NCI-H128 (cell line): Measurements from ENCODE around the gene GPR12.
"Not testable (repeated sequence)": the region's sequence is repeated elsewhere in the genome, so short reads cannot be mapped to it uniquely, and the experiment has no call there.

ENCODE experiments used
- DNase-seq: peaks from one replicate; lab custom pipeline; 2025; ENCODE audit not compliant: unreplicated experiment; lab: John Stamatoyannopoulos, UW

Gene GPR12

DNA sequence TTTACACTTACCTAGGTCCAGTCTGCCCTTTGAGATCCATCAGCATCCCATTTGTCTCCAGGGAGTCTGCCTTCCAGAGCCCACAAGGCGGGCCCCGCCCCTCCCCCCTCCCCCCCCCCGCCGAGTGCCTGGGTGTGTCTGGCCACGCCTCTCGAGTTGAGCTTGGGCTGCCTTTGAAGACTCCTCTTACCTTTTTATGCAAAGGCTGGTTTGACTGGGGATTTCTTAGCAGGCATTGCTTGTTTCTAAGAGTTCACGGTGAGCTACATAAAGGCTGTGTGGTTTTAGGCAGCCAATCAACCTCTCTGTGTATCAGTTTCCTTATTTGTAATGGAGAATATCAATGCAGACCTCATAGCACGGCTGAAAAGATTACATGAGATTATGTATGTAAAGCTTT lies 11.3 kb downstream of the GPR12 start:
- no peak for DNase-seq

DNA sequence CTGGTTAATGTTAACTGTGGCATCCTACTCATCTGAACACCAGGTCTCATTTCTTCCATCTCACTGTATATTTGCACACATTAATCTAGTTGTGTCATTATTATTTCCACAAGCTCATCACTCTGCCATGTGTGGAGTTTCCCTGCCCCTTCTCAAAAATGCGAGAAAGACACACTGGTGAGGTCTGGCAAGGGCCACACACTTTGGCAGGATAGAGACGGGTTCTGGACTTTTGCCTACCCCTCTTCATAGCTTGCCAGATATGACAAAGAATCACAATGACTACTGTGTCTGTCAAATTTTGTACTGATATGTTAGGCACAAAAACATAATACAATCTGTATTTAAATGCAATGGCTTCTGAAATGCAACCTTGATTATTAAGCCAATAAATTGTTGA lies 12.9 kb downstream of the GPR12 start:
- DNase-seq = no peak

DNA sequence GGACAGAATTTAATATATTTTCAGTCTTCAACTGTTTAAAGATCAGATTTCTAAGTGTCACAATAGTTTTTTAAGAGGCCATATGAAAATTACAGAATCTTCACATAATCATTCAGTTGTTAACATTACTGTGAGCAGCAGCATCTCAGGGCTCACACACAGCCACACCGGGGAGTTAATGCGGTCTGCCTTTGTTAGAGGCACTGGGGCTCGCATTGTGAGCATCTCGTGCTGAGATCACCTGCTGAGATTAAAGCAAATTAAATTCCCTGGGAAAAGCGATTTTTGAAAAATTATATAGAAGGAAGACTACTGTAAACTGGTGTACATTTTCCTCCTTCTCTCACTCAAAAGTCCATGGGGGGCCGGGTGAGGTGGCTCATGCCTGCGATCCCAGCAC lies 16.6 kb downstream of the GPR12 start:
- no peak for DNase-seq

DNA sequence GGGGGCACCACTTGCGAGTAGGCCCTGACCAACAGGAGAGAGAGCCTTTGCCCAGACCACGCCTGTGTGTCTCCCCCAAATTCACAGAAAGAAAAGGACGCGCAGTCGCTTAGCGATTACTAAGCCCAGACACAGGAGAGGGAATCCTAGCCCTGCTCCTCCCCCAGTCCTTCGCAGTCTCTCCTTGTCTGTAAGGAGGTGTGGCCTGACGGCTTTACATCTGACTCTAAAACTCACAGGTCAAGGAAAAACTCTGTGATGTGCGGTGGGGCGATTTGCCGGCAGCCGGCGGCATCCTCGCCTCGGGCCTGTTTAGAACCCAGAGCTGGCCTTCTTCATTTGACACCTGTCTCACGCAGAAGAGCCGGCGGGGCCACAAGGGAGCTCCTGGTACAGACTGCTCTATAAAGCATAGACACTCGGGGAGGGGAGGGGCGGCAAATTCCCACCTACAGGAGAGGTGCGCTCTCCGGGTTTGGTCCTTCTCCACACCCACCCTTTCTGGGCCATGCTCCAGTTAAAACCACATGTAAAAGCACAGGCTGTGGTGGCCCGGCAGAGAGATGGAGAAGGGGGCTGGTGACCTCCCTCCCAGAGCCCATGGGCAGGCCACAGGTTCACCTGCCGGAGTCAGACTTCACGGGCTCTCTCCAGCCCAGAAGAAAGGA lies 17.8 kb downstream of the GPR12 start:
- DNase-seq = no peak

DNA sequence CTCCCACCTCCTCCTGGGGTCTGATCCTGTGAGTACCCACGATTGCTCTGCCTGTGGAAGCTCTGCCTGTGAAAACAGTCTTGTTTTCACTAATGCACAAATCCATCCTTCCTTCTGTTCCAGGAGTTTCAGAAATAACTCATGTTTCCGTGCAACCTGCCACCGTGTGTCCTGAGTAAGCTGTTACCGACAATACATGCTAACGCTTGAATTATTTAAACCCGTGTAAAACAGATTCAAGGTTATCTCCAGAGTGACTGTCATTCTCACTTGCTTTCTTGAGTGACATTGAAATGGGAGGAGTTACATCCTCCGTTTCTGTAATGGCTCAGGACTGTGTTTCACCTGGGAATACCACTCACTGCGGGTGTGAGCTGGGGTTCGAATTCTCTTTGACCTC lies 24.9 kb downstream of the GPR12 start:
- no peak for DNase-seq

DNA sequence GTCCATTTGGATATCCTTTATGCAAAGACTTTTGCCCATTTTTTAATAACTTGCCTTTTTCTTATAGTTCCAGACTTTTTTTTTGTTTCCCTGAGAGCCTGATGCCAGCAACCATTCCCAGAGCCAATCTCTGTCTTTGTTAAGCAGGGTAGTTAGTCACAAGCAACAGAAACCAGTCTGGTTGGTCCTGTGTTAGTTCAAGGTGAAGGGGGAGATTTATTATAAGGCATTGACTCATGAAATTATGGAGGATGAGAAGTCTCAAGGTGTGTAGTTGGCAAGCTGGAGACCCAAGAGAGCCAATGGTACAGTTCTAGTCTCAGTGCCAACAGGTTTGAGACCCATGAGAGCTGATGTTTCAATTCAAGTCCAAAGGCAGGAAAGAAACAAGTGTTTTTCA lies 33.0 kb downstream of the GPR12 start:
- no peak for DNase-seq

DNA sequence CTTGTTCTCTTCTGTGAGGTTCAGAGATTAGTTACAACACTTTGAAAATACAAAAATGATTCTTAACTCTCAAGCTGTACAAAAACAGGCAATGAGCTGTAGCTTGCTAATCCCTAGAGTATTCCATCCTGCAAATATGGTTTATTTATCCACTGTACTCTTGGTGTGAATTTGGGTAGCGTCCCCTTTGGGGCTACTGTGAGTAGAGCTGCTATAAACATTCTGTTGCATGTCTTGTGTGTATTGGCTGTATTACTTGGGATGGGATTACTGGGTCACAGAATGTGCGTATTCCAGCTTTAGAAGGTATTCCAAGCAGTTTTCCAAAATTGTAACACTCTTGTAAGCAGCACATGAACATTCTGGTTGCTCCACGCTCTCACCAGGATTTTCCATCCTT lies 33.5 kb downstream of the GPR12 start:
- no peak for DNase-seq

DNA sequence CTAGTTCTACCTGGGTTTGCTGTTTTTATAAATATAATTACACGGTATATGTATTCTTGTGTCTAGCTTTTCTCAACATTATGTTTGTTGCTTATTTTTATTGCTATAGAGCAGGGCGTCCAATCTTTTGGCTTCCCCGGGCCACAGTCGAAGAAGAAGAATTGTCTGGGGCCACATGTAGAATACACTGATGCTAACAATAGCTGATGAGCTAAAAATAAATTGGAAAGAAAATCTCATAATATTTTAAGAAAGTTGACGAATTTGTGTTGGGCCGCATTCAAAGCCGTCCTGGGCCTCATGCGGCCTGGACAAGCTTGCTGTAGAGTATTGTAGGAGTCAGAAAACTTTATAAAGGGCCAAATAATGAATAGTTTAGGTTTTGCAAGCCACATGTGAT lies 33.9 kb downstream of the GPR12 start:
- DNase-seq = no peak

DNA sequence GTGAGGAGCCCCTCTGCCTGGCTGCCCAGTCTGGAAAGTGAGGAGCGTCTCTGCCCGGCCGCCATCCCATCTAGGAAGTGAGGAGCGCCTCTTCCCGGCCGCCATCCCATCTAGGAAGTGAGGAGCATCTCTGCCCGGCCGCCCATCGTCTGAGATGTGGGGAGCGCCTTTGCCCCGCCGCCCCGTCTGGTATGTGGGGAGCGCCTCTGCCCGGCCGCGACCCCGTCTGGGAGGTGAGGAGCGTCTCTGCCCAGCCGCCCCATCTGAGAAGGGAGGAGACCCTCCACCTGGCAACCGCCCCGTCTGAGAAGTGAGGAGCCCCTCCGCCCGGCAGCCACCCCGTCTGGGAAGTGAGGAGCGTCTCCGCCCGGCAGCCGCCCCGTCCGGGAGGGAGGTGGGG lies 37.0 kb downstream of the GPR12 start:
- DNase-seq = not testable (repeated sequence)

DNA sequence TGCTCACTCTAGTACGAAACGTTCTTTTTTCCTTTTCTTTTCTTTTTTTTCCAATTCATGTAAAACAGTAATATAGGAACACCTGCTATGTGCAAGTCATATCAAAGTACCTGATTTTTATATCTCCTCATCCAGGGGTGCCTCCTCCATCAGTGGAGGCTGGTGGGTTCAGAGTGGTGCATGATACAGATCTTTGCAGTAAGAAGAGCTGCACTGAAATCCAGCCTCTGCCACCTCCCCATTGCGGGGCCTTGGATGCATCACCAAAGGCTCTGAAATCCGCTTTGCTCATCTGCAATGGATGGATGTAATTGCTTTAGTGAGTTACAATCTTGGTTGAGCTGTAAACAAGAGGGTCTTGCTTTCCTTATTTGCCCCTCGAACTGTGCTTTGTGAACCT lies 38.3 kb downstream of the GPR12 start:
- DNase-seq = no peak

DNA sequence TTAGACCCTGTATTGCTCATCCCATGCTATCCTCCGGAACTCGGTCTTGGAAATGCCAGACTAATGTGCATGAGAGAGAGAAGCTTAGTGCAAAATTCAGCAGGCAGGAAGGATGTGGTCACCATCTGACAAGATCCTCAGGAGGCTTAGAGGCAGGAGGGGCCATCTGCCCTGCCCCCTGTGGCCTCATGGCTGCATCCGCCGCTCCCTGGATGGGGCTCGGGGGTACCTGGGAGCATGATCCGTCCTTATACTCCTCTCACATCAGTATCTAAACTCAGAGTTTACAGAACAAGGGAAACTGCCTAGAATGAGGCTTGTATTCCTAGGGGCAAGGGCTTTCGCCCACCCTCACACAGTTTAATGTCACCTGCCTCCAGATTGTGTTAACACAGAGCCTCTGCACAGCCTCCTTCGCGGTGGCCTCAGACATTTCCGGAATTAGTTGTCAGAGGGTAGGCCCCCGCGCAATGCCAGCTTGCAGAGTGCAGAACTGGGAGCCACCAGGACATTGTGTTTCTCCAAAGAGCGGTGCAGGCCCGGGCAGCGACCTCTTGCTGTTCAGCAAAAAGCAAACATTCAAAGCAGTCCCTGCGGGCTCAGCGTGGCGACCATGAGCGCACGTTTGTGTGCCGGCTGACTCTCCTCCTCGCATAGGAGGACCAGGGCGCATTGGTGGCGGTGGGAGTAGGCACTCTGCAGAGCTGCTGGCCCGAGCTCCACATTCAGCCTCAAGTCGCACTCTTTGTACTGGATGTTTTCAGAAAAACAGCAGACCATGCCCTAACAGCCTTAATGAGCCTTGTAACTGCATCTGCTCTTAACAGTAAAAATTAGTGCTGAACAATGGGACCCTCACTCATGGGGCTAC lies 39.1 kb downstream of the GPR12 start:
- no peak for DNase-seq

DNA sequence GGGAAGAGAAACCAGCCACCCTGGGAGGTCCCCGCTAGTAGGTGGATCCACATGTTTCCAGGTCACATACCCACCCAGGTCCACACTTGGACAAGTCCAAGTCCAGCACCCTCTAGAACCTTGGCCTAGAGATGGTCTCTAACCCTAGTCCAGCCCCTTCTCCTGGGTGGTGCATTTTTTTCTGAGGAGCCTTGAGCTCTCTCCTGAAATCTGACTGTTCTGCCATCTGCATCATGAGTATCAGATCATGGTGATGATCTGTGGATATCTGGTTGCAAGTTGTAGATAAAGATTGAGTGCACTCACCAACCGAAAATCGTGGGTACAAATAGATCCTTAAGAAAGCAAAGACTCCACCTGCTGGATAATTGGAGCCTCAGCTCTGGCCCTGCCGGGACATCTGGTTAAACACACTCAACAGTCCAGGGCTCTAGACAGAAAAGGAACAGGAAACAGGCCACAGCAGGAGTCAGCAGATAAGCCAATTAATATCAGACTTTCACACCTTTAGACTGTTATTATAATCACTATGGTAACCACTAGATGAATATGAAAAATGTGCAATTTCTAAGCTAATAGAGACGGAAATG lies 41.1 kb downstream of the GPR12 start:
- DNase-seq = no peak

DNA sequence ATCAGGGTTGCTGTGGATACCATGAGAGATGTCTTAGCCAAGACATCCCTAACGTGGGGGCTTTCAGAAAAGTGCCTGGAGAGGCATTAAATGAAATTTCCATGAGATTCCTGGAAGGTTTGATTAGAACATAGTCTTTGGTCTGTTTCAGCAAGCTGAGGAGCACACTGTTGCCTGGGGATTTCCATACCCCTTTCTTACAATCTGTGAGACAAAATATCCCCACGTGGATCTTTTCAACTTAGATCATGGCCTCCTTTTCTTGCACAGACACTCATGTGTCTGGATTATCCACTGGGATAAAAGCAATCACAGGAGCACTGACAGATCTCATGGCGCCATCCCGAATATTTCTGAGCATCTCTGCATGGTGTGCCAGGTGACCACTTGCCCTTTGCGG lies 41.7 kb downstream of the GPR12 start:
- no peak for DNase-seq

DNA sequence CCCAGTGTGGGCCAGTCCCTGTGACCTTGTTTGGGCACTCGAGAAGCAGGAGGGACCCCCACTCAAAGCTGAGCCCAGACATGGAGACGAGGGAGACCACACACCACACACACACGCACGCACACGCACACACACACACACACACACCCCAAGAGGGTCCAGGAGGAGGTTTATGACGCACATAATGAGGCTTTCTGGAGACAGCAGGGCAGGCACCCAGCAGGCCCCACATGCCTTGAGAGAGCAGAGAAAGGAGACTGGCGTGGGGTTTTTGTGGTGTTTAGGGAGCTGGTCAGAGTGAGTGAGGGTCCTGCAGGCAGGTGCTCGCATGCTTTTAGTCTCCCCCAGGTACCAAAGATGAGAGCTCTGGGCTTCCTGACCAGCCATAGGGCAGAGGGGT lies 42.4 kb downstream of the GPR12 start:
- no peak for DNase-seq

DNA sequence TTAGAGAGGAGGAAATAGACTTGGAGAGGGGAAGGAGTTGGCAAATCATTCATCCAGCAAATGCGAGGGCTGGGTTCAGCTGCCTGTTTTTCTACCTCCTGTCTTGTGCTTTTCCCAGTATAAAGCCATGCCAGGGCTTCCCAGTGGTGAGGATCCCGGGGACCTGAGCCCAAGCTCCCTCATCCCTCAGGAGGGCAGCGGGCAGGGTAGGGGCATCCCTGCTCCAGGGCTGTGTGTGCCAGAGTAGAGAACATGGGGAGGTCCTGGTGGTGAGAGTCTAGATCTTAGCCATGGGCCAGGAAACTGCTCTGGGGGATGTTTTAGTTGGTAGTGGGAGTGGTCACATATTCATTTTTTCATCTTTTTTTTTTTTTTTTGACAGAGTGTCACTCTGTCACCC lies 43.6 kb downstream of the GPR12 start:
- no peak for DNase-seq

DNA sequence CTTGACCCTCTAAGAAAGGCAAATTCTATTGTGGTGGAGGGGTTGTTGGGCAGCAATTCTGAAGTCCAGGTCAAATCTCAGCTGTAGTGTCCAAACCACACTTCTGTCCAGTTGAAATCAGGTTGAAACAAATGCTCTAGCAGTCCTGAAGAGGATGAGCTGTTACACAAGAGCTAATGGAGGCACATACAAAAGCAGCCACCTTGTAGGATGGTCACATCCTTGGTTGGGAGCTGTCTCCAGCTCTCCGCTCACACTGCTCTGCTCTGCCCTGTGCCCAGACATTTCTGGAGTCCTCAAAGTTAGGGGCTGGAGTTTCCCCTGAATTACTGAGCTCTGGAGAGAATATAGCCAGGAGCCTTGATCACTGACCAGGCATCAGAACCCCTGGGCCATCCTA lies 47.2 kb downstream of the GPR12 start:
- DNase-seq = no peak

DNA sequence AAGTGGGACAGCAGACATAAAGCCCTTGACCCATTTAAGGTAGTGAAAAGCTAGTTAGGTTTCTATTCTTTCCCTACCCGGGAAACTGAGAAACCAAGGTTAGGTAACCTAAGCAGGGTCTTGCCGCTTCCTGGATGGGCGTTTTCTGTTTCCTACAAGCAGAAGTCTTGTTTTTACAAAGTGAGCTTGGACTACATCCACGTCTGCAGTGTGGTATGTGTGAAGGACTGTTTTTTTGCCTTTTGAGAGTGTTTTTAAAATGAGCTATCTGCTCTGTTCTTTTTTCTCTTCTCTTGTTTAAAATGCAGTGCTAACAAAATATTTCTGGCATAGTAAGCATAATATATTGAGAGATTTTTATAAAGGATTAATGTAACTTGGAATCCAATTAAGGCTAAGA lies 49.4 kb downstream of the GPR12 start:
- no peak for DNase-seq

DNA sequence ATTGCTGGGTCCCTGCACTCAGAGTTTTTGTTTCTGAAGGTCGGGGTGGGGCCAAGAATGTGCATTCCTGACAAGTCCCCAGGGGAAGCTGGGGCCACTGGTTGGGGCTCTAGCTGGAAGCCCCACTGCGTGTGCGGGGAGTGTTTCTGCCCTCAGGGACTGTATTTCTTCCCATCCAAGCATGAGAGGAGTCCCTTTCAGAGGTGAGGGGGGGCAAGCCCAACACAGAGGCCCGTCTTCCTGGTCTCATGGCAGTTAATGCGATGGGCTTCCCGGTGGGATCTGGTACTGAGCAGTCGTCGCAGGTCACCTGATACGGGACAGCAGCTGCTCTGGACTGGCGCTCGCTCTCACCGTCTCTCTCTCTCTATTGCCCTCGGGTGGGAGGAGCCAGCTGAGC lies 50.4 kb downstream of the GPR12 start:
- no peak for DNase-seq

DNA sequence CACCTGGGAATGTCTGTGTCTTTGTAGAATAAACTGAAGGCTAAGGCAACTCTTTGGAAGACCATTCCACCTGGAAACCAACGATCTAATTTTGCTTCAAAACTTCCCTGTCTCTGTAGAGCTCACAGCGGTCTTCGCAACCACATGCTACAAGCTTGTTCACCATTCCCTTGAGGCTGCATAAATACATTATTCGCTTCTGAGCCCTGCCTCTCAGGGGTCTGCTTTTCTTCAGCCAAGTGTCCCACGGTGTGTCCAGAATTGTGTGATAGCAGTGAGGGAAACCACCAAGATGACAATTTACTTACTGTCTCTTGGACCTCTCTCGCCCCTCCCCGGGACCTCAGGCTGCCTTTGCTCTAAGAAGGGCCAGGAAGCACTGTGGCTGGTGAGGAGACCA lies 51.1 kb downstream of the GPR12 start:
- no peak for DNase-seq

DNA sequence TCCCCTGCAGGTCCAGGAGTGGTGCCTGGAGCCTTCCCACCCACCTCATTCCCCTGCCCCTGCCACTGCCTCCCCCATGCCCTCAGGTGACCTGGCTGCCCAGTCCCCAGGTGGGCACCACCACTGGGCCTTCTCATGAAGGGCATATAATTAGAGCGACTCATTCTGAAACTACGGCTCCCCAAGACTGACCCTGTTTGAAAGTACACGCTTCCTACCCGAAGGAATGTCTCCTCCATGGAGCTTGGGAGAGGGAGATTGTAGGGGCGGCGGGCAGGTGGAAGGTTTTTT lies 52.6 kb downstream of the GPR12 start:
- DNase-seq = no peak

DNA sequence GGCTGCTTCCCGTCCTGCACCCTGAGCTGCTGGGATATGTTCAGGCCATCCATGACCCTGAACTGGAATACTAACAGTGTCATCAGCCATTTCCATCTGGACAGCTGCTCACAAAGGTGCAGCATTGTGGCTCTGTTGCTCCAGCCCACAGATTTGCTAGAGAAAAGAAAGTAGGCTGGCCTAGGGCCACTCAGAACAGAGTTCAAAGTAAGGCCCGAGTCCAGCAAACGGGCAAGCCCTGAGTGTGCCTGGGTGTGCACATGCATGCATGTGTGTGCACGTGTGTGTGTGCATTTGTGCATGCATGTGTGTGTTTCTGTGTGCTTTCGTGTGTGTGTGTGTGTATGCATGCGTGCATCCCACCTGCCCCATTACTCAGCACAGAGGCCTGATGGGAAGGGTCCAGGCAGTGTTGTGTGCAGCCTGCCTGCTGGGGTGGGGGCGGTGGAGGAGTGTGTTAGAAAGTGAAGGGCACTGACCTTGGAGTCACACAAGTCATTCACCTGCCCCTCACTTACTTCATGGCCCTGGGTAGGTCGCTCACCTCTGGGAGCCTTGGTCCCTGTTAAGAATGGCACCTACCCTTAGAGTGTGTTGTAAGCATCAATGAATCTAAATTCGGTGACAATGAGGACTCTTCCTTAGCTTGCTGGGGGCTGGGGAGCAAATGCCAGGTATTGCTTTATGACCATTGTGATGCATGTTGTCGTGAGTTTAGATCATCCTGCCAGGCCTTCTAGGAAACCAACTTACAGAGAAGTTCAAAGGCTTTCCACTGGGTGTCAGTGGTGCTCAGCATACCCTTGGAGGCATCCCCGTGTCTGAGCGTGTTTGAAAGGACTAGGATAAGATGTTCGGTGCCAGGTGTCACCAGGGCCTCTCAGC lies 53.2 kb downstream of the GPR12 start:
- DNase-seq = peak; percentile 77

DNA sequence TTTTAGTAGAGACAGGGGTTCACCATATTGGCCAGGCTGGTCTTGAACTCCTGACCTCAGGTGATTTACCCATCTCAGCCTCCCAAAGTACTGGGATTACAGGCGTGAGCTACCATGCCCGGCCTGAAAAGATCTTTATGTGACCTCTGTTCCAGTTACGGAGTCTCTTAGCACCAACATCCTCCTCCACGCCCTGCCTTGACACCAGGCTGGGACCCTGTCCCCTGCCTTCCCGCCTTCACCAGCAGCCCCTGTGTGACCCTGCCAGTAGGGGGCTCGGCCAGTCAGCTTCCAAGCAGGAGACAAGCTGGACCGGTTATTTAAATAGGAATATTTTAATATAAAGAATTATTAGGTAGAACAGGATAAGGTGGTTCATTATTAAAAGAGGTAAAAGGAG lies 54.2 kb downstream of the GPR12 start:
- DNase-seq = no peak
